Left kidney (tissue), 2 donors: Measurements from ENCODE around the gene CALML4. TPM values are rescaled to one million over a fixed set of nuclear protein-coding genes. Genes with fewer than 3 reads are reported as not detected.

ENCODE experiments used
- DNase-seq: peaks from one replicate; pipeline ENCODE4 v3.0.0-alpha.2; 2013
- polyA plus RNA-seq: library from polyadenylated mRNA; unstranded; fragments of 120-200 nt; gene quantifications from one replicate; pipeline ENCODE4 v1.2.1, GENCODE V29; 2013; ENCODE audit not compliant: insufficient read length

The CALML4 gene
- polyA plus RNA-seq, 1 donor, result 34.3 TPM

GRCh38 chr15:68152342-68152741 is 52.8 kb downstream of the CALML4 start:
- no peak for DNase-seq

- no peak for DNase-seq
Measured at GRCh38 chr15:68151277-68151676, 53.9 kb downstream of the CALML4 start.

GRCh38 chr15:68150187-68150586 is 54.9 kb downstream of the CALML4 start:
- no peak for DNase-seq

GRCh38 chr15:68149059-68149458 is 56.1 kb downstream of the CALML4 start:
- no peak for DNase-seq

- no peak for DNase-seq
Measured at GRCh38 chr15:68148039-68148438, 57.1 kb downstream of the CALML4 start.

- DNase-seq, result no peak
Measured at GRCh38 chr15:68145706-68146105, 59.4 kb downstream of the CALML4 start.

- no peak for DNase-seq
Measured at GRCh38 chr15:68143785-68144184, 61.3 kb downstream of the CALML4 start.

GRCh38 chr15:68143129-68143528 is 62.0 kb downstream of the CALML4 start:
- DNase-seq, result no peak

Other genes starting within 250 kb of the CALML4 start
- 50.5 TPM for gene PIAS1, start 151.0 kb downstream of the CALML4 start, polyA plus RNA-seq
- 36.5 TPM for gene CLN6, start 24.4 kb upstream of the CALML4 start, polyA plus RNA-seq
- 67.6 TPM for gene FEM1B, start 72.4 kb upstream of the CALML4 start, polyA plus RNA-seq
- 3.6 TPM for gene ITGA11, start 226.8 kb upstream of the CALML4 start, polyA plus RNA-seq